Ovary (tissue), 9 donors: ENCODE data around the gene TMEM164. TPM values are rescaled to one million over a fixed set of nuclear protein-coding genes. Genes with fewer than 3 reads are reported as not detected.

Experiments used
- DNase-seq, 5 donors: peaks; one replicate each; pipeline ENCODE4 v3.0.0-alpha.2; 2019 to 2020
- H3K27ac ChIP-seq, 2 donors: fragments of 200-600 bp; one replicate each; pipeline versions ENCODE4 v1.5.1 to v1.8.0; 2019 to 2022
- H3K27me3 ChIP-seq: fragments of 200-600 bp; one replicate; pipeline ENCODE4 v1.8.0; 2022
- H3K36me3 ChIP-seq: fragments of 200-600 bp; sonication (generic); one replicate; pipeline ENCODE4 v1.5.1; 2019
- H3K4me1 ChIP-seq: one replicate; pipeline ENCODE4 v1.8.1; 2013; ENCODE audit warnings: mild to moderate bottlenecking, moderate library complexity; ENCODE audit not compliant: insufficient read depth
- H3K4me3 ChIP-seq: fragments of 200-600 bp; sonication (generic); one replicate; pipeline ENCODE4 v1.5.1; 2017
- H3K9me3 ChIP-seq, 2 donors: fragments of 200-600 bp in 1 of 2; sonication (generic) in 1 of 2; one replicate each; pipeline versions ENCODE4 v1.5.1 to v1.8.1; 2013 to 2019; ENCODE audit warnings: mild to moderate bottlenecking in 1 of 2, moderate library complexity in 1 of 2
- CTCF ChIP-seq, 3 donors: fragments of 450-650 bp in 2 of 3; fragments of 200-600 bp in 1 of 3; IDR thresholded peaks; one replicate each; pipeline versions ENCODE4 v1.5.1 to v1.8.0; 2016 to 2022; ENCODE audit warnings: antibody characterized with exemption in 3 of 3, mild to moderate bottlenecking in 1 of 3
- EP300 ChIP-seq: sonication (generic); formaldehyde crosslinking; IDR thresholded peaks from one replicate; pipeline ENCODE4 v1.6.1; 2017; ENCODE audit warnings: antibody characterized with exemption
- POLR2A ChIP-seq: fragments of 450-650 bp; IDR thresholded peaks from one replicate; pipeline ENCODE4 v1.6.1; 2017; ENCODE audit warnings: antibody characterized with exemption, mild to moderate bottlenecking, moderate library complexity
- WGBS, 3 donors: extraction: QIAGEN DNeasy Blood & Tissue Kit in 1 of 3; methylation state at CpG; one replicate each; pipeline versions ENCODE4 v1.1.5 to v1.1.7; 2013 to 2017; 5-methylcytosine and 5-hydroxymethylcytosine counted together
- intact Hi-C, 4 donors: fragments of 100-400 bp; cut with DNase I; formaldehyde crosslinking; loops; one replicate each; pipeline versions ENCODE4 v1.11.0 to v1.15.1; 2022 to 2023
- polyA plus RNA-seq, 2 donors: library from polyadenylated mRNA; stranded (reverse); fragments of 200-250 nt in 1 of 2; fragments of 350-450 nt in 1 of 2; fragmentation: Illumina TruSeq in 1 of 2; extraction: RNeasy Lipid Tissue Mini Kit (QIAGEN cat#74804) in 1 of 2; gene quantifications; one replicate each; pipeline ENCODE4 v1.2.3, GENCODE V29; 2013 to 2014
- total RNA-seq, 7 donors: library from RNA; depleted of rRNA in 2 of 7; stranded (reverse); fragments of >200 nt in 2 of 7; fragmentation: NEBNext Ultra II Directional in 3 of 7; extraction: Animal tissue kit (Norgen Biotek cat#: 25700) in 3 of 7; gene quantifications; one replicate each; pipeline versions ENCODE4 v1.1.0 to v1.2.4, GENCODE V29; 2016 to 2023
- donor health status: DM: no; HTN: no; CAD: no; lungs with moderate emphysema.
- donor health status: DM: no; HTN: no; CAD: no.
- donor health status: Bipolar disorder and iron deficiency.
- donor health status: DM: yes; HTN: yes; CAD: no.
- donor health status: DM: no; HTN: no; CAD: no.
- donor health status: DM: yes; HTN: yes; CAD: no.

The TMEM164 gene
- total and polyA plus RNA-seq, 9 donors, result 17.5 to 59.4 (median 32.4) TPM

DNA sequence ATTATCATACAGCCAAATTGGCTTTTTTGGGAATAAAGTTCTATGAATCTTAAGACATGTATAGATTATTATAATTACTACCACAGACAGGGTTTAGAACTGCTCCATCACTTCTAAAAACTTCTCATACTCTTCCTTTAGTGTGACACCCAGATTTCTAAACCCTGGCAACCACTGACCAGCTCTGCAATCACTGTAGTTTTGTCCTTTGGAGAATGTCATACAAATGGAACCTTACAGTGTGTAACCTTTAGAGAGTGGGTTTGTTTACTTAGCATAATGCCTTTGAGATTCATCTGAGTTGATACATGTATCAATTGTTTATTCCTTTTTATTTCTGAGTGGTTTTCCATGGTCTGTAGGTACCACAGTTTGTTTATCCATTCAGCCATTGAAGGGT, 95.0 kb downstream of the TMEM164 start:
- no peaks in the 10 kb centered on the region for H3K36me3 ChIP-seq
- no peaks in the 10 kb centered on the region for H3K9me3 ChIP-seq
- no peak overlapping the region for H3K27ac ChIP-seq
- intact Hi-C loops, result no loop called here
- no peaks in the 10 kb centered on the region for H3K27me3 ChIP-seq
- H3K4me3 ChIP-seq, result no peak overlapping the region
- DNase-seq, result no peak
- no peak for TF ChIP-seq EP300
- no peak for TF ChIP-seq POLR2A
- no peak for TF ChIP-seq CTCF (IDR thresholded peaks at IDR 0.05)
- H3K4me1 ChIP-seq, result no peaks in the 10 kb centered on the region

DNA sequence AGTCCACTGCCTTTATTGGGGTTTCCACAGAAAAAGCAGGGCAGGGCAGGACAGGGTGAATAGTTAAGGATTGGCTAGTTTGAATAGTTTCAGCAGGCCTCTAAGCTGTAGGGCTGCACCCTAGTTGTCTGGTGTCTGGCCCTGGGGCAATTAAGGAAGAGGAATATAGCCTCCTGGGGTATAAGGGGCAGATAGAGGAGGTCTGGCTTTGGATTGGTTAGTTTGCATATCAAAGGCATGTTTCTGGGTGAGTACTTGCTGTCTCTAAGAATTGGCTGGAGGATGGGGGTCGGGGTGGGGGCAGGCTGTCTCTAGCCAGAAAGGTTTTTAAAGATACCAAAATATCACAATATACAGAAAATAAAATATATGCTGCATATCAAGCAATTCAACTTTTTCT, 100.4 kb downstream of the TMEM164 start:
- intact Hi-C loops, result no loop called here
- no peaks in the 10 kb centered on the region for H3K9me3 ChIP-seq
- H3K27me3 ChIP-seq, result no peaks in the 10 kb centered on the region
- no peak overlapping the region for H3K4me3 ChIP-seq
- no peak for DNase-seq
- no peak overlapping the region for H3K27ac ChIP-seq
- TF ChIP-seq EP300 (no peak), CTCF (IDR thresholded peaks at IDR 0.05) (no peak)
- 48 to 55% (median 50%) methylated on average over 1 of the region's 1 CpG for WGBS, 3 donors
- H3K36me3 ChIP-seq, result no peaks in the 10 kb centered on the region
- peaks cover 3% of the 10 kb centered on the region for H3K4me1 ChIP-seq

GRCh38 chrX:110104078-110104477, 101.2 kb downstream of the TMEM164 start:
- H3K27me3 ChIP-seq, result no peaks in the 10 kb centered on the region
- TF ChIP-seq CTCF (IDR thresholded peaks at IDR 0.05) (no peak), POLR2A (no peak), EP300 (no peak)
- no peak overlapping the region for H3K4me3 ChIP-seq
- no peaks in the 10 kb centered on the region for H3K36me3 ChIP-seq
- peaks cover 3% of the 10 kb centered on the region for H3K4me1 ChIP-seq
- no peak overlapping the region for H3K27ac ChIP-seq
- H3K9me3 ChIP-seq, result no peaks in the 10 kb centered on the region
- intact Hi-C loops, result no loop called here
- no peak for DNase-seq
- 79 to 91% (median 81%) methylated on average over 3 of the region's 3 CpGs for WGBS, 3 donors

DNA sequence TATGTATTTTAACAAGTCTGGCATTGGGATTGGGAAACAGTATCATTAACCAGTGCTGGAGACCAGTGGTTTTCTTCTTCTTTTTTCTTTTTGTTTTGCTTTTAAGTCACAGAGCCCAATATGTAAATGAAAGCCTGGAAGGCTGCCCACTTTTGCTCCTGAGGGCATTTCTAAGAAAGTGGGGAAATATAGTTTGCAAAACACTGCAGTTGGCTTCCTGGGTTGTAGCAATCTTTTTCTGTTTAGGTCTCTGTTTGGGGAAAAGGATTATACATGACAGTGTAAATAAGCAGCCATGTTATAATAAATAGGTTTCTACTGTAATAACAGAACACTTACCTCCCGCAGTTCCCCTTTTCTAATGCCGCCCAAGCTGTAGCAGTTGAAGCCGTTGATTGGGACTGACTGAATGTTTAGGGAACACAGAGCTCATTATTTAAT, 105.5 kb downstream of the TMEM164 start:
- Histone ChIP-seq H3K9me3 (no peaks in the 10 kb centered on the region), H3K27ac (no peak overlapping the region), H3K4me1 (peaks cover 3% of the 10 kb centered on the region), H3K27me3 (no peaks in the 10 kb centered on the region), H3K36me3 (no peaks in the 10 kb centered on the region), H3K4me3 (no peak overlapping the region)
- intact Hi-C loops, result no loop called here
- no peak for DNase-seq
- TF ChIP-seq POLR2A (no peak), EP300 (no peak), CTCF (IDR thresholded peaks at IDR 0.05) (no peak)
- 45 to 63% (median 56%) methylated on average over 3 of the region's 3 CpGs for WGBS, 3 donors
